Subcutaneous adipose tissue (tissue), 4 donors: ENCODE data around the gene TNNT3. TPM values are rescaled to one million over a fixed set of nuclear protein-coding genes. Genes with fewer than 3 reads are reported as not detected.

Source experiments
- total RNA-seq, 4 donors: library from RNA; depleted of rRNA; stranded (reverse); fragments of >200 nt; gene quantifications; one replicate each; pipeline ENCODE4 v1.1.0, GENCODE V29; 2016
- TF ChIP-seq, protein P1 (sequence below): fragments of 450-650 bp; IDR thresholded peaks from one replicate; pipeline ENCODE4 v1.5.1; 2016; ENCODE audit warnings: low read depth, mild to moderate bottlenecking, control low read depth, antibody characterized with exemption, moderate library complexity

The TNNT3 gene
- total RNA-seq, 4 donors from 2014 or later, result 7.7 to 29.0 (median 10.2) TPM

DNA sequence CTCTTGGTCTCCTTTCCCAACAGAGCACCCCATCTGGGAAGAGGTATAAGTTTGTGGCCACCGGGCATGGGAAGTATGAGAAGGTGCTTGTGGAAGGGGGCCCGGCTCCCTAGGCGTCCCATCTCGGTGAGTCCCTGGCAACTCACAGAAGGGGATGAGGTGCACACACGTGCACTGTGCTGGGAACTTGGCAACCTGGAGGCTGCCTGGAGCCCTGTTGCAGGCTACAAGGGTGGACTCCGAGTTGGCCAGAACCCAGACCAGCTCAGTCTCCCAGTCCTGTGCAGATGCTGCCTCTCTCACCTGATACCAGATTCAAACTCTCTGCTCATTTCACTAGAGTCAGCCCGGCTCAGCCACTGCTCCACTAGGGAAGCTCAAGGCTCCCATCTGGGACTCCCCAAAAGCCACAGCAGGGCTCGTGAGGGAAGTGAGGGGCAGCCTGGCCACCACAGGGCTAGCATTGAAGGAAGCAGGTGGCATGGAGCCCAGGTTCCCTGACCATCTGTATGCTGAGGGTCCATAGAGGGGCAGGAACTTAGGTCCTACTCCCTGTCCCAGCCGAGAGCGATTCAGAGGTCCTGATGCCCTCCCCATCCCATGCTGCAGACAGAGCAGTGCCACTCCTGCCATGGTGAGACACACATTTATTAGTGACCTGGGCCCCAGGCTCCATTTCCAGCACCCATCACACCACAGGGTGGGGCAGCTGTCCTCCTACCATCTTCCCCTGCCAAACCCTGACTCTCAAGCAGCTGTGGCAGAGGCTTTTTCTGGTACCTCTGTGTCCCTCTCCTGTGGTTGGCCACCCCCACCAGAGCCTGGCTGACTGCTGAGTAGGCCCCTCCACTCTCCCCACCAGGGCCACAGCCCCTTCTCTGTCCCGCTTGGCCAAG is 31.8 kb upstream of the TNNT3 start:
- TF ChIP-seq, protein P1, sequence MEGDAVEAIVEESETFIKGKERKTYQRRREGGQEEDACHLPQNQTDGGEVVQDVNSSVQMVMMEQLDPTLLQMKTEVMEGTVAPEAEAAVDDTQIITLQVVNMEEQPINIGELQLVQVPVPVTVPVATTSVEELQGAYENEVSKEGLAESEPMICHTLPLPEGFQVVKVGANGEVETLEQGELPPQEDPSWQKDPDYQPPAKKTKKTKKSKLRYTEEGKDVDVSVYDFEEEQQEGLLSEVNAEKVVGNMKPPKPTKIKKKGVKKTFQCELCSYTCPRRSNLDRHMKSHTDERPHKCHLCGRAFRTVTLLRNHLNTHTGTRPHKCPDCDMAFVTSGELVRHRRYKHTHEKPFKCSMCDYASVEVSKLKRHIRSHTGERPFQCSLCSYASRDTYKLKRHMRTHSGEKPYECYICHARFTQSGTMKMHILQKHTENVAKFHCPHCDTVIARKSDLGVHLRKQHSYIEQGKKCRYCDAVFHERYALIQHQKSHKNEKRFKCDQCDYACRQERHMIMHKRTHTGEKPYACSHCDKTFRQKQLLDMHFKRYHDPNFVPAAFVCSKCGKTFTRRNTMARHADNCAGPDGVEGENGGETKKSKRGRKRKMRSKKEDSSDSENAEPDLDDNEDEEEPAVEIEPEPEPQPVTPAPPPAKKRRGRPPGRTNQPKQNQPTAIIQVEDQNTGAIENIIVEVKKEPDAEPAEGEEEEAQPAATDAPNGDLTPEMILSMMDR, result no peak

DNA sequence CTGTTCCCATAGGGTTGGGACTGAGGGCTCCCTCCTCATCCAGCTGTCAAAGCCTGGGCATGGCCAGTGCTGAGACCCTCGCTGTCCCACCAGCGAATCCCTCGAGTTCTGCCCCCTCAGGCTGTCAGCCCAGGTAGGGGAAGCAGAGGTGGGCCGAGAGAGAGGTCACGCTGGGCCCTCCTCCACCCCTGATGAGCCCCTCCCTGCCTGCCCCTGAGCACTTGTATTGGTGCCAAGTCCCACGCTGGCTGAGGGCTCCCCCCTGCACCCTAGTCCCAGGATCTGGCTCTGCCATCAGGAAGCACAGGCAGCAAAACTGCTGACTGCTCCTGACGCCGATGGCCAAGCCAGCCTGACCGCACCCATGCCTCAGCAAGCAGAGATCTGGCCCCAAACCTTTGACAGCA is 31.2 kb upstream of the TNNT3 start:
- TF ChIP-seq, protein P1, result no peak

DNA sequence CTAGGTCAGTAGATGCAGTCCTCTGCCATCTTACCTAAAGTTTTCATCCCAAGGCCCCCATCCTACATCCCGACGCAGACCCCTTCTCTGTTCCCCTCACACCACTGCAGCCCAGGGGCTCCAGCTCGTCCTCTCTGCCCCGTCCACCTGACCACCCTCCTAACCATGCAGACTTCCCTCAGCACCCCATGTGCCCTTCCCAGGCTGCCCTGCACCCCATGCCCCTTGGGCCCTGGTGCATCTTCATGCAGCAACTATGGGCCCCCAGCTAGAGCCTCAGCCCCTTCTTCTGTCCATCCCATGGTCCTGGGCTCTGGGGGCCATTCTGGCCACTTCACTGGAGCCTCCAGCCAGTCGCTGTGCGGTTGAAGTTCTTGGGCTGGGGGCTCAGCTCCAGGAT is 30.7 kb upstream of the TNNT3 start:
- TF ChIP-seq, protein P1, result no peak

DNA sequence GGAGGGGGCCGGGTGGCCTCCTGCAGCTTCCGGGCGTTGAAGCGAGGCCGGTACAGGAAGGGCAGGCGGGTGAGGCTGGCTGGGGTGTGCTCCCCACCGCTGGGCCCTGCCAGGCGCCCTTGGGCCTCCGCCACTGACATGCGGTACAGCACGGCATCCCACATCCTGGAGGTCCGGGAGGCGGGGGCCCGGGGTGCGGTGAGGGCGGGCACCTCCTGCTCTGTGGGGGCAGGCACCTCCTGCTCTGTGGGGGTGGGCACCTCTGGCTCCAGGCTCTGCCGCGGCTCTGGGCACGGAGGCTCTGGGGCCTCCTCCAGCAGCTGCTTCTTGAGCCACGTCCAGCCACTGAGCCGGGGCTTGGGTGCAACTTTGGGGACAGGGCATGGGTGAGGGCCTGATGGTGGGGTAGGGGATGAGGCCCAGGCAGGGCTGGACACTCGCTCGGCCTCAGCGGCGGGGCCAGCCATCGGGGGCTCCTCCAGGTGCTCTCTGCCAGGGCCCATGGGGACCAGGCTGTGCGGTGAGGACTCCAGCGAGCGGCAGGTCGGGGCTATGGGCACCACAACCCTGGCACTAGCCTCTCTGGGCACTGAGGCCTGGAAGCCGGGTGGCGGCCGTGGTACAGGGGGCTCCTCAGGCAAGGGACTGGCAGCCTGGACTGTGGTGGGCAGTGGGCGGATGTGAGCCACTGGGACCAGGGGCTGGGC is 30.1 kb upstream of the TNNT3 start:
- TF ChIP-seq, protein P1, result no peak

DNA sequence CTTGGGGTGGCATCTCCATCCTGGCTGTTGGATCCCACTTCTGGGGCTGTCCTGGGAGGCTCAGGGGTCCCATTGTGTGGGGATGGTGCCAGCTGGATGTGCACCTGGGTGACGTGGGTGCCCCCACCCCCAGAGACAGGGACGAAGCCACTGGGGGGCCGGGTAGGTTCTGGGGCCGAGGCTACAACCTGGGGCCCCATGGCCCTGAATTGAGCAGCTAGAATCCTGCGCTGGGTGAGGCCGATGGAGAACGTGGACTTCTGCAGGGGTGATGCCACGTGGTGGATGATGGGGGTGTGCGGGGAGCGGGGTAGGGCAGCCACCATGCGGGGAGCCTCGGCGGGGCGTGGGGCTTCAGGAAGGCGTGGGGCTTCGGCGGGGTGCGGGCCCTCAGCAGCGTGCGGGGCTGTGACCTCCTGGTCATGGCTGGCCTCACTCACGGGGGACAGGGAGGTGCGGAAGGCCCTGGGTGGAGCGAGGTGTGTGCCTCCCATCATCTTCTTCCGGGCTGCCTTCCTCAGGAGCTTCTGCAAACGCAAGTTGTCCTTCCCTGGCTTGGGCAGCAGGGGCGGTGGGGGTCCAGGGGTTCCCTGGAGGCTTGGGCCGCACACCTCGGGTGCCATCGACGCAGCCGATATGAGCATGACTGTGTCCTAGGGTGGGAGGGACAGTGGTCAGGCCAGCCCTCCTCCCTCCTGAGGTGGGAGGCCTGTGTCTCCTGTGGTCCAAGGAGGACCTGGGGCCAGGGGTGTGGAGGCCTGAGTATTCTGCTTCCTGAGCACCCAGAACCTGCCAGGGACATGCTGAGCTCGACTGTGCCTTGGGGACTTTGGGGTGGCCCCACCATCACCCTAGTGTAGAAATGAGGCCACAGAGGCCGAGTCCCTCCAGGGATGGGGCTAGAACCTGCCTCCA is 29.3 kb upstream of the TNNT3 start:
- TF ChIP-seq, protein P1, result no peak

DNA sequence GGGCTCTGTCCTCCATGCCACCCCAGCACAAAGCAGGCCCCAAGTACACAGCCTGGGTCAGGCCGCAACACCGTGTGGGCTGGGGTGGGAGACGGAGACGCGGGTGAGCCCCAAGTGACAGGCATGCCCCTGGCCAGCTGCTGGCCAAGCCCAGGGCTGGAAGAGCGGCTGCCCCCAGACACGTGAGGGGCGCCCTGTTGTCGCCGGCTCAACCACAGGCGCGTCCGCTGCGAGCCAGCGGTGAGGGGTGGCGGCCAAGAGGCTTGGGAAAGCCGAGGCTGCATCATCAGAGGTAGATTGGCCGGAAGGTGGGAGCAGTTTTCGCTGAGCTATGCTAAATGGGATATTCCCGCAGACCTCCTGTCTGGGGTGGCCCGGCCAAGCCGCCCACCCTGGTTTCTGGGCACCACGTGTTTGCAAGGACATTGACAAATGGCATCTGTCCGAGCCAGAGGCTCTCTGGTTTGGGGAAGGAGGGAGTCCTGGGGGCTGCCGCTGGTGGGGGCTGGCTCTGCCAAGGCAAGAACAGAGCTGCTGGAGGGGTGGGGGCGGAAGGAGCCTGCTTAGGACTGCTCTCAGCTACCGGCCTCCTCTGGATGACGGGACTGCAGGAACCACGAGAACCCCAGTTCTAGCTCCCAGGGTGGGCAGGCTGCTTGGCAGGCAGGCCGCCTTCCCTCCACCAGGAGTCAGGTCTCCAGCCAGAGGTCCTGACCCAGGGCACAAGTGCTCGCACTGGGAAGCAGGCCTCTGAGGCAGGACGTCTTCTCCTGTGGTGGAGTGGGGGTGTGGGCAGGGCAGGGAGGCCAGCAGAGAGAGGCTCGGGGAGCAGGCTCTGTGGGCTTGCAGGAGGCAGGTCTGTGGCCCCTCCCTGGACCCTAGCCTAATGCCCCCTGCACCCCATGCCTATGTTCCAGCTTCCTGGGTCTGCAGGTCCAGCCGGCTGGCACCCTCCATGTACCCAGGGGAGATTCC is 28.4 kb upstream of the TNNT3 start:
- TF ChIP-seq, protein P1, result no peak
